GM13976 (cell line): Measurements from ENCODE around the gene RAF1.

Source experiments
- DNase-seq: peaks from one replicate; pipeline ENCODE4 v3.0.0; 2012; ENCODE audit warnings: low spot score
- CTCF ChIP-seq: IDR thresholded peaks from 2 replicates; pipeline ENCODE4 v1.5.1; 2012; ENCODE audit warnings: borderline replicate concordance, mild to moderate bottlenecking; ENCODE audit not compliant: insufficient read depth; ENCODE audit errors: extremely low read depth, missing control alignments, control extremely low read depth
- in situ Hi-C: fragments of 300-500 bp; cut with MboI; formaldehyde crosslinking; loops from one replicate; pipeline ENCODE4 v1.12.0; 2022; ENCODE audit warnings: low sequenced_read_pairs, mixed read lengths, inconsistent platforms; ENCODE audit not compliant: unreplicated experiment

RAF1 gene

GRCh38 chr3:12692444-12692843 lies 28.5 kb upstream of the RAF1 start:
- in situ Hi-C loops, result no loop called here
- no peak for TF ChIP-seq CTCF
- DNase-seq, result no peak

- in situ Hi-C loops, result no loop called here
- no peak for TF ChIP-seq CTCF
- DNase-seq, result no peak
These were observed 26.2 kb upstream of the RAF1 start for GRCh38 chr3:12689997-12690711.

GRCh38 chr3:12687948-12688347 lies 24.0 kb upstream of the RAF1 start:
- DNase-seq, result no peak
- in situ Hi-C loops, result no loop called here
- no peak for TF ChIP-seq CTCF

GRCh38 chr3:12686096-12686495 lies 22.2 kb upstream of the RAF1 start:
- in situ Hi-C loops, result no loop called here
- DNase-seq, result no peak
- no peak for TF ChIP-seq CTCF

GRCh38 chr3:12681943-12682390 lies 18.1 kb upstream of the RAF1 start:
- DNase-seq, result no peak
- TF ChIP-seq CTCF, result no peak
- in situ Hi-C loops, result no loop called here

GRCh38 chr3:12681089-12681942 lies 17.4 kb upstream of the RAF1 start:
- no peak for TF ChIP-seq CTCF

More at GRCh38 chr3:12681089-12681942, 17.4 kb upstream of the RAF1 start:
- in situ Hi-C loops, result no loop called here
- no peak for DNase-seq
